GM11168 (cell line): ENCODE measurements around the gene SDCCAG8.

Experiments used
- in situ Hi-C: fragments of 300-500 bp; cut with MboI; formaldehyde crosslinking; loops from one replicate; pipeline ENCODE4 v1.12.0; 2022; ENCODE audit warnings: low sequenced_read_pairs; ENCODE audit not compliant: unreplicated experiment

Gene SDCCAG8

DNA sequence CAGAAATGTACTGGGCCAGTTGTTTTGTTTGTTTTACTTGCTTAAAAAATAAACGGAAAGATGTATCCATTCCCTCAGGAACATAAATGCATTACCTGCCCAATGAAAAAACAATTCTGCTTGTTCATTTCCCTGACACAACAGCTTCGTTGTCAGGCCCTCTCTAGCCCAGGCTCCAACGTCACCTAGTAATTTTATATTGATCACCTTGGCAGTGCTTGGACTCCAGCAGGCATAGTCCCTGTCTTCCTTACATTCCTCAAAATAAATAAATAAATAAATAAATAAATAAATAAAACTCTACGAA, 2.0 kb upstream of the SDCCAG8 start:
- in situ Hi-C loops = no loop called here

DNA sequence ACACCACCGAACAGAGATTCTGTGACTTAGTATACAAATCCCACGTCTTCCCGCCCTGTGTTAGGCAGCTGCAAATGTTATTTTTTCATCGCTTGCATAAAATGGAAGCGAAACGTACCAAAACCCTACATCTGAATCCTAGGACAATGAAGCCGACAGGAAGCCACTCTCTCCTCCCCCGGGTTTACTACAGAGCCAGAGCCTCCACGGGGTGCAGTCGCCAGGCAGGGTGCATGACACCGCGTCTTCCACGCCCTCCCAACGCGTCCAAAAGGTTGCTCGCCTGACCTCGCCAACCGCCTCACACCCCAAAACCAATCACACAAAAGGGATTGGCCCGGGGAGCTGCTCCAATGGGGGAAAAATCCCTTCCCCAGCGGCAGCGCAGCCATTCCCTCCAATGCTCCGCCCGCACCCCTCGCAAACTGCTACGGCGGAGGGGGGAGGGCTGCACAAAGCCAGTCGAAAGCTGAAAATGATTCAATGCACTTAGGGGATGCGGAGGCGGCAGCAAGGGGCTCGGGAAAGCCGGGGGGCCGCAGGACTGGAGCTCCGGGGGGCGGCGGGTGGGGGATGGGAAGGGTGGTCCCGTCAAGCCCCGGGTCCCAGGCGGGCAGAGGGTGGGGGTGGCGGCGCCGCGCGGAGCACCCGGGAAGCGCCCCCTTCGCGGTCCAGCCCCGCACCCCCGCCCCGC, 1.5 kb upstream of the SDCCAG8 start:
- in situ Hi-C loops = no loop called here

DNA sequence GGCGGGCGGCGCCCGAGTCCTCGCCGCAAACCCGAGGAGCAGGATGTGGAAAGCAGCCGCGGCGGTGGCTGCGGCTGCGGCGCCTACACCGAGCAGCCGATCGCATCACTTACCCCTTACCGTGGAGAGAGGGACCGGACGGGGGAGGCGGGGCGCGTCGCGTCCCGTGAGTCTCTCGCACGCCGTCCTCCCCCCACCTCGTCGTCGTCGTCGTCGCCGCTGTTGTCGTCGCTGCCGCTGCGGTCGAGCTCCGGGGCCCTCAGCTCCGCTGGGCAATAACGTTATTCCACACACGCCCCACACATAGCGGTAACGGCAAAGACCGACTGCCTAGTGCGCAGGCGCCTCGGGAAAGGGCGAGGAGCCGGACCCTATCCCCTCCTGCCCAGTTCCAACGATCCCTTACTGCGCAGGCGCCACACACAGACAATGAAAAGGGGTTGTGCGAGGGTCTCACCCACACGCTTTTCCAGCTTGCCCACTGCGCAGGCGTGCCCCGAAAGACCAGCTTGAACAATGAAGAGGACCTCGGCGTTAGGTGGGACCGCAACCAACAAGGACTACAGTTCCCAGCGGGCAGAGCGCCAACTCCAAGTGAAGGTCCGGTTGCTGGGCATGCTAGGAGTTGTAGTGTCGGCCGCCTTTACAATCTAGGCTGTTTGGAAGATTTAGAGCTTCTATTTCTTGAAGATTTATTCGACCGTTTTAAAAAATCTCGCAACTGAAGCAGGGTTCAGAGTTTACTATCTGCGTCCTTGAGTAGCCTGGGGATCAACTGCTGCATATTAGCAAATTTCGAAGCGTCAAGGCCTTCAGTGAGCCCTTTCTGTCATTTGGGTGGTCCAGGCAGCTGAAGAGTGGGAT, 682 bp upstream of the SDCCAG8 start, which contains the start of gene CEP170:
CEP170 (minus strand) TSS at position 355 of the 864 bp plus-strand sequence. CDS start 30,001 bp downstream, outside the sequence.
- in situ Hi-C loops = no loop called here

DNA sequence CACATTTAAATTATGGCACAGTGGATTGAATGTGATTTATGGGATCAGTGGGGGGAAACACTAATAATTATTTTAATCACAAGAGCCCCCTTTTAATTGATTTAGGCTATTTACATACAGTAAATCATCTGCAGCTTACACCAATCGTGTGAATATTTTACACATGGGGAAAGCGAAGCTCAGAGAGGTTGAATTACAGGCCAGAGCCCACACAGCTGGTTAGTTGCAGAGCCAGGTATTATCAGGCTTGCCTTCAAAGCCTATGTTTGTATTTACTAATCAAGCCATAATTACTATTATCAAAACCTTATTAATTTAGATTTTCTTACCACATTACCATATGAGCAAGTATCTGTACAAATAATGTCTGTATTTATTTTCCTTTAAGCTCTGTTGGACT, 749 bp downstream of the SDCCAG8 start:
- in situ Hi-C loops = no loop called here

DNA sequence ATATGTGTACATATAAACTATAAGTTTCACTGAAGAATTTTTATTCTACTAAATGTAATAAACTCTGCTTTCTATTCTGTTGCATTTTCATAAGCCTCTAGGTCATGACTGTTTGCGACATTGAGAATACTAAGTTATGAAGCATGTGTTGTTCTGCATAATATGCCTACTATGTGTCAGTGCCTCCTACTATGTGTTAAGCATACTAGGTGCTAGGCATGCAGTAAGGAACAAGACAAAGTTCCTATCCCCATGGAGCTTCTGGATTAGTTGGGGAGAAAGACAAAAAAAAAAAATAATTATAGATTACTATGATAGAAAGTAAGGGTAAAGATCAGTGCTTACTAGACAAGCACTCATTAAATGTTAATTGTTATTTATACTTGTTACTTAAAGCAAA, 1.3 kb downstream of the SDCCAG8 start:
- in situ Hi-C loops = no loop called here

DNA sequence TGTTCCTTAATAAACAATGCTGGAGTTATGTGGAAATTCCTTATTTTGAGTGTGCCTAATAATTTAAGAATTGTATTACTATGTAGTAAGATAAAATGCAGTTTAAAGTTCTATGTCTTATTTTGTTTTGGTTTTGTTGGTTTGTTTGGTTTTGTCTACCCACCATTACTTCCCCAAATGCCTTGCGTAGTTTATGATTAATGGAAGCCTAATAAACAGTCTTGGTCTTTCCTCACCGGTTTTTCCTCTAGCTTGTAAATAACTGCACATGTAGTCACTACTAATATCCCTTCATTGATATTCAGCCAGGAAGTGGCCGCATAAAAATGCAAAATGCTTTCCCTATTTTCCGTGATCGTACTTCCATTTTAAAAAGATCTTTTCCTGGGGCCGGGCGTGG, 2.9 kb downstream of the SDCCAG8 start:
- in situ Hi-C loops = no loop called here

DNA sequence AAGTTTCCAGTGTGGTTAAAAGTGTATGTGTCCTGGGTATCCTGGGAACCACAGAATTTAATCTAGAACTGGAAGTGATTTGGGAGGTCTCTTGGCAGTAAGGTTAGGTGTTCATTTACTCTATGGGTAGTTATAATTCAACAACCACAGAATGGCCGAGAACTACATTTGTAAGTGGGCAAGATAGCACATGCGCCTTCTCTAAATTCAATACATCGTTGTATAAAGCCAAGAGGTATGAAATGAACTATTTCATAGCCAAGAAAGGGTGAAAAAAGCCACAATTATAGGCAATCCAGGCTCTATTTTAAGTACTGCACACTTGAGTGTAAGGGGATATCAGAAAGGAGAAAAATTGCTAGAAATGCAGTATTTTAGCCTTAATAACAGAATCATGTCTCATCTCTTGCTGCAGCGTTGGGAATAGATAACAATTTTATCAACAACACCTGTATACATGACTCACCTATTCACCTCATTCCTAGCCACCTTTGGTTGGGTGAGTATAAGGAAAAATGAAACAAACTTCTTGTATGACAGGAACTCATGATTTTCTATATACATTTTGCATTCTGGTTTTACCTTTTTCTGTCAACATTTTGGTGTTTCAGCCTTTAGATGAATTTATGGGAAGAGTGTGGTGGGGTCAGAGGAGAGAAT, 4.5 kb downstream of the SDCCAG8 start:
- in situ Hi-C loops = no loop called here

DNA sequence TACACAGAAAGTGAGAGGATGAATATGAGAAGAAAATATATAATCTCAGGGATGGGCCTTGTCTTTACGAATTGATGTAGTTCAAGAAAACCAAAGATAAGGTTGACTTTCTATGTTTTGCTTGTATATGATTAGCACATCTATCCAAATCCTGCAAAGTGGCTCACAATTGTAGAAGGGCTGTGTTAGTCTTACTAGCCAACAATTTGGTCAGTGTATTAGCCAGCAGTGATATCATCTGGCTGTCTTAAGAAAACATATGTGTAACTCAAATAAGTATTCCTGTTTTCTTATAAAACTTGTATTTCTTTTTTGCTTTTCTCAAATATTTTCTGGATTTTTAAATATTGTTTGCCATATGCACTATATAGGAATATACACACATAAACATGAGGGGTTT, 5.5 kb downstream of the SDCCAG8 start:
- in situ Hi-C loops = no loop called here

DNA sequence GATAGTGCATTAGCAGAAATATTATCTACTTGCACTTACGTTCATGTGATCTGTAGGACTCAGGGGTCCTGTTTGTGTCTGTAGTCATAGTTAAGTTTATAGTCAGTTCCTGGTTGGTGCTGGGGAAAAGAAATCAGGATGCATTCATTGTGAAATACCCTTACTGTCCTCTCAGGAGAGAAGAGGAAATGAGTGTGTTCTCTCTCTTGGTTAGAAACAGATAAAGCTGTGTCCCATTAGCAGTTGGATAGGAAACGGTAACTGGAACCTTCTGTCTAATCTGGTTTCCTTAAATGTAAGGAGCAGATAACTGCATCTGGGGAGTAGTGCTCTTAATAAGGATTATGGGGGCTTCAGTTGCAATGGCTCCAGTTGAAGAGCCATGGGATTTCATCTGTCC, 8.9 kb downstream of the SDCCAG8 start:
- in situ Hi-C loops = no loop called here

DNA sequence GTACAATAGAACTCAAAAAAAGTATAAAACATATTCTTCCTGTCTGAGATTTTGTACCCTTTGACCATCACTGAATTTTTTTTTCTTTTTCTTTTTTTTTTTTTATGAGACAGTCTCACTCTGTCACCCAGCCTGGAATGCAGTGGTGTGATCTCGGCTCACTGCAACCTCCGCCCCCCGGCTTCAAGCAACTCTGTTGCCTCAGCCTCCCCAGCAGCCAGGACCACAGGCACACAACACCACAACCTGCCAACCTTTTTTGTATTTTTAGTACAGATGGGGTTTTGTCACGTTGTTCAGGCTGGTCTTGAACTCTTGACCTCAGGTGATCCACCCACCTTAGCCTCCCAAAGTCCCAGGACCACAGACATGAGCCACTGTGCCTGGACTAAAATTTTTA, 10.4 kb downstream of the SDCCAG8 start:
- in situ Hi-C loops = no loop called here

DNA sequence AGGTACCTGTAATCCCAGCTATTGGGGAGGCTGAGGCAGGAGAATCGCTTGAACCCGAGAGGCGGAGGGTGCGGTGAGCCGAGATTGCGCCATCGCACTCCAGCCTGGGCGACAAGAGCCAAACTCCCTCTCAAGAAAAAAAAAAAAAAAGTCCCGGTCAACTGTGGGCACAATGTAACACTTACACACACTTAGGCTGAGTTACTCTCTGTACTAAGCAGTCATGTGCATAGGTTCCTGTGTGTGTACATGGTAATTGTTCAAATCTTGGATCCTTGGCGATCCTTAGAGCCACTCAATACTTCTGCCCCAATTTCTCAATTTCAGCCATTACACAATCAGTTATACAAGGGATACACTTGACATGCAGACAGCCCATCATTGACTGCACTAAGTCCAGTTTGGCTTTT, 11.6 kb downstream of the SDCCAG8 start:
- in situ Hi-C loops = no loop called here

DNA sequence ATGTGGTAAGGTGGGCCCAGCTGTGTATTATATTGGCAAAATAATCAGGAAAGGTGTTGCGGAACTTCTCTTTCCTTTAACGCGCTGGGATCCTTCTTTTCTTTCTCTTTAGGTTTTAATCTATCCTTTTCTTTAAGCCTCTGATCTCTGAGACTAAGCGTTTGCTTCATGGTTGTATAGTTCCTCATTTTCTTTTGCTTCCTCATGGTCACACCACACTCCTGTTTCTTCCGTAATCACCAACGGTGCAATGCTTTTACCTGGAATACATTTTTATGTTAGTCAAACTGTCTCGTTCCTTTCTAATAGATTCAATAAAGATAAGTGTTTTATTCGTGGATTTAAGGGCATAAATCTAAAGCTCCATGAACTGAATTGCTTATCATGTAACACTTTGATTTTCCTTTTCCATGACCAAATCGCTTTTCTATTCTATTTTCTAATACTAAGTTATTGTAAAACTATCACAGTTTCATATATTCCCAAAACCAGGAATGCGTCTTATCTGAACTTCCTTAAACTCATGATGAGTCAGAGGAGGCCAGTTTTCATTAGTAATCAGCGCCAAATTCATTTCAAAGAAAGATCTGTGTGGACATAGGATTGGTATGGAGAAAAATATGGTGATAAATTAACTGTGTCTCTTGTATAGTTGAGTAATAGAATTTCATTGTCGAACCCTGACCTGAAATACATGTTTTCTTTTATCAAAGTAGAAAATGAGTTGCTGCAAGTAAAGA, 12.2 kb downstream of the SDCCAG8 start:
- in situ Hi-C loops = no loop called here

DNA sequence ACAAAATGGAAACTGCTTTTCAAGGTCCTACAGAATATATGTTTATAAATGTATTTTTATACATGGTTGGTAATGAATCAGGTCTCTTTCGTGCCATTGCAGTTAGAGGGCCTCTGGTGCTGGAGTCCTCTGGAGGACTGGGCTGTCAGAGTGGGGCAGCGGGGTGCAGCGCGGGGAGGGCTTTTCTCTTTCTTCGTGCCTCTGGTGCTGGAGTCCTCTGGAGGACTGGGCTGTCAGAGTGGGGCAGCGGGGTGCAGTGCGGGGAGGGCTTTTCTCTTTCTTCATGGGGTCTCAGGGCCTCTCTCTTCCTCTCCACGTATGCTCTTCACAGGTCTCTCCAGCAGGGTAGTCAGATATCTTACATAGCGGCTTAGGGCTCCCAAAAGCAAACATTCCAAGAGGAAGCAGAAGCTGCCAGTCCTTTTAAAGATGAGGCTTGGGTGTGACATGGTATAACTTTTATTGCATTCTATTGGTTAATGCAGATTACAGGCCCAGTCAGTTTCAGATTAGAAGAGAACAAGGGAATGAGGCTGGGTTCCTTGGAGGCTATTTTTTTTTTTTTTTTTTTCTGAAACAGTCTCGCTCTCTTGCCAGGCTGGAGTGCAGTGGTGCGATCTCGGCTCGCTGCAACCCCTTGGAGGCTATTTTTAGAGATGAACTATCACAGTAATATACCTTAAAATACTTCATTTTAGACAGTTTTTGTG, 13.1 kb downstream of the SDCCAG8 start:
- in situ Hi-C loops = no loop called here

DNA sequence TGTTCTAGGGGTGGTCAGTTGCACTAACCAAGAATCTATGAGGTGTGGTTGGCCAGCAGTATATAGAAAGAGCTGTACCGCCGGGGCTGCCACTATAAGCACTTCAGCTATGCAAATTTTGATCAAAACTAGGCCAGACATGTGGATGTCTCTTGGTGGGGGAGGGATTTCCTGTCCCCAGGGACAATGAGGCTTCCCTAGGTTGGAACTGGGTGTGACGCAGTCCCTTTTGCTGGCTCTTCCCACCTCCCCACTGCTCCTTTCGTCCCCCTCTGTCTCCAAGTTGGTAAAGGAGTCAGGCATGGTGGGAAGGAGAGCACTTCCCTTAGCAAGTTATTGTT, 13.6 kb downstream of the SDCCAG8 start:
- in situ Hi-C loops = no loop called here

DNA sequence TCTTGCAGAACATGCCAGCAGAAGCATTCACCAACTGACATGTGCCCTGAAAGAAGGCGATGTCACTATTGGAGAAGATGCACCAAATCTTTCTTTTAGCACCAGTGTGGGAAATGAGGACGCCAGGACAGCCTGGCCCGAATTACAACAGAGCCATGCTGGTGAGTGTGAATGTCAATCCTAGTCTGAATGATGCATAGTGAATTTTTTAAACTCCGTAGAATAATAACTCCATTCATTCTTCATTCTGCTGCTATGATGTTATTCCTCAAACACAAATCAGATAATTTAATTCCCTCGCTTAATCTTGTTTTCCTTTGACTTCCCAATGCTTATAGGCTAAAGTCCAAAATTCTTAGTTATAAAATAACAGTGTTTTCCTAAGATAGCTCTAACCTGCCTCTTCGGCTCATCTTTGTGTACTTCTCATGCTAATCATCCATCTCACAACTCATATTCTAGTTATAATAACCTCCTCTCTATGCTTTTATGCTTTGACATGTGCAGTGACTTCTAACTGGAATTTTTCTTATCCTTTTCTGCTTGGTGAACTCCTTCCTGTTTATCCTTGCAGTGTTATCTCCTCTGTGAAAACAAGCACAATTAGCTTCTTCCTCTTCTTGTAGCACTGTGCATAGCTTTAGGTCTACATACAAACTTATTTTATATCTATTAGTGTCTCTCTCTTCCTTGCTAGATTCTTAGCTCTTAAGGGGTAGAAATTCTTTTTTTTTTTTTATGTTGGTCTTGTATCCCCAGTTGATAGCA, 14.4 kb downstream of the SDCCAG8 start:
- in situ Hi-C loops = no loop called here

DNA sequence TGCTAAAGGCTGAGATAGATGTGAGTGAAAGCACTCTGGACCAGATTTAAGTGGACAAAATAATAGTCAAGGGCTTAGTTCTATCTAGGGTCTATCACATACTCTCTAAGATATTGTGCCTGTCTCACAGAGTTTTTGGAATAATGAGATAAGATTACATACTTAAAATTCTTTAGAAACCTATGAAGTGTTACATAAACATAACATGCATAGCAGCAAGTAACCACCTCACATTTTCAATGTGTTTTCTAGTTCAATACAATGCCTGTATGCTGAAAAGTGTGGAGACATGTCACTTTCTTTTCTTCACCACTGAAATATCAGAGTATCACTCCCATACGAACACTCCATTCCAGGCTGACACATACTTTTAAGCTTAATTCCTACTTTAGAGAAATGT, 16.2 kb downstream of the SDCCAG8 start:
- in situ Hi-C loops = no loop called here

DNA sequence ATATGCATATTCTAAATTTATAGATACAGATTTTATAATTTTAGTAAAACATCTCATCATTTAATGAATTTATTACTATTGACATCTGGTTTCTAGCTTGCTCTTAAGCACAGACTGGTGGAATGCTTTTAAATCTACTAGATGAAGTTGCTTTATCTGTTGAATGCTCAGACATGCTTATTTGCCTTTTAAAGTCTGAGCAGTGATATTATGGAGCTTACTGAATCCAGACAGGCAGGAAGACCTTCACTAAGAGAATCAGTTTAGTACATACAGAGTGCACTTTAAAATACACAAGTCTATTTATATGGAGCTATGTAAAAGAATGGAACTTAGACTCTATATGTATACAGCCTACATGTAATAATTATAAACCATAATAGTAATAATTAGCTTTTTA, 16.6 kb downstream of the SDCCAG8 start:
- in situ Hi-C loops = no loop called here

DNA sequence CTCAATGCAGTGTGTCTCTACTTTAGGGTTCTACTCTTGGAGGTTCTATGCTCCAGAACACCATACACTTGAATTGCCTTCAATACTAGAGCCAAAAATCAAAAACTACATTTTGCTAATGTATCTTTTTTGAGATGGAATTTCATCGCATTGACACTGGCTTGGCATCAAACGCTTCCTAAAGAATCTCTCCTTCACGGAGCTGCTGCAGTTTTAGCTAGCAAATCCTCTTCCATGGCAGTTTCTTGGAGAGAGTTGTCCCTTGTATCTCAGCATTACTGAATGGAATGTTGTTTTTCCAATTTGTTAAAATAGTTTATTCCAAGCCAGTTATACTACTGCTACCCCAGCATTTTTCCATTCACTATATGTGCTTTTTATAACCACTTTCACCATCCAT, 17.7 kb downstream of the SDCCAG8 start:
- in situ Hi-C loops = no loop called here

DNA sequence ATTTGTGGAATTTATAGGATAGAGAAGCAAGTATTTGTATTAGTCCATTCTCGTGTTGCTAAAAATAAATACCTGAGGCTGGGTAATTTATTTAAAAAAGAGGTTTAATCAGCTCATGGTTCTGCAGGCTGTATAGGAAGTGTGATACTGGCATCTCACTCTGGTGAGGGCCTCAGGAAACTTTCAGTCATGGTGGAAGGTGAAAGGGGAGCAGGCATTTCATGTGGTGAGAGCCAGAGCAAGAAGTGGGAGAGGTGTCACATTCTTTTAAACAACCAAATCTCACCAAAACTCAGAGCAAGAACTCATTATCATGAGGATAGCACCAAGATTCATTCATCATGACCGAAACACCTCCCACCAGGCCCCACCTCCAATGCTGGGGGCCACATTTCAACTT, 18.1 kb downstream of the SDCCAG8 start:
- in situ Hi-C loops = no loop called here
